Measurements from ENCODE around the gene SLC34A2.

The SLC34A2 gene

DNA sequence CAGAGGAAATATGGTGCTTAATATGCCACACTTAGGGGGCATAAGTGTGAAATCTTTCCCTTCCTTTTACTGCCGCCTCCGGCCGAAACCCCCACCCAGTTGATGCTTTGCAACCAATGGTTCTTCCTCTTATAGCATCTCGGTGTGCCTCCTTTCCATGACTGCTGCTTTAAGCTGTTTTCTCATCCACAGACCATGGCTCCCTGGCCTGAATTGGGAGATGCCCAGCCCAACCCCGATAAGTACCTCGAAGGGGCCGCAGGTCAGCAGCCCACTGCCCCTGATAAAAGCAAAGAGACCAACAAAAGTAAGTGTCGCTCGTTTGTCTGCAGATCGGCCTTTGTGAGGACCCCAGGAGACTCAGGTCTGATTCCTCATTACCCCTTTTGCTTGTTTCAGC, 6.7 kb downstream of the SLC34A2 start:
- no peak for TF ChIP-seq CTCF (IDR thresholded peaks at IDR 0.05; ENCODE audit: low read depth, low read length)
- DNase-seq (ENCODE audit: low read depth in 2 of 2), result no peak
- no peak overlapping the region for H3K4me3 ChIP-seq (replicated peaks in 1 of 2; ENCODE audit: low read depth in 2 of 2, low read length in 2 of 2)

- no peak overlapping the region for H3K4me3 ChIP-seq (replicated peaks in 1 of 2; ENCODE audit: low read depth in 2 of 2, low read length in 2 of 2)
- TF ChIP-seq CTCF (IDR thresholded peaks at IDR 0.05; ENCODE audit: low read depth, low read length), result no peak
Measured at GRCh38 chr4:25663781-25664180, 8.1 kb downstream of the SLC34A2 start.

GRCh38 chr4:25666031-25666630, 10.5 kb downstream of the SLC34A2 start:
- TF ChIP-seq CTCF (IDR thresholded peaks at IDR 0.05; ENCODE audit: low read depth, low read length), result no peak
- no peak for DNase-seq (ENCODE audit: low read depth in 2 of 2)
- no peak overlapping the region for H3K4me3 ChIP-seq (replicated peaks in 1 of 2; ENCODE audit: low read depth in 2 of 2, low read length in 2 of 2)

More at GRCh38 chr4:25663781-25664180, 8.1 kb downstream of the SLC34A2 start:
- DNase-seq (ENCODE audit: low read depth in 2 of 2), result no peak

DNA sequence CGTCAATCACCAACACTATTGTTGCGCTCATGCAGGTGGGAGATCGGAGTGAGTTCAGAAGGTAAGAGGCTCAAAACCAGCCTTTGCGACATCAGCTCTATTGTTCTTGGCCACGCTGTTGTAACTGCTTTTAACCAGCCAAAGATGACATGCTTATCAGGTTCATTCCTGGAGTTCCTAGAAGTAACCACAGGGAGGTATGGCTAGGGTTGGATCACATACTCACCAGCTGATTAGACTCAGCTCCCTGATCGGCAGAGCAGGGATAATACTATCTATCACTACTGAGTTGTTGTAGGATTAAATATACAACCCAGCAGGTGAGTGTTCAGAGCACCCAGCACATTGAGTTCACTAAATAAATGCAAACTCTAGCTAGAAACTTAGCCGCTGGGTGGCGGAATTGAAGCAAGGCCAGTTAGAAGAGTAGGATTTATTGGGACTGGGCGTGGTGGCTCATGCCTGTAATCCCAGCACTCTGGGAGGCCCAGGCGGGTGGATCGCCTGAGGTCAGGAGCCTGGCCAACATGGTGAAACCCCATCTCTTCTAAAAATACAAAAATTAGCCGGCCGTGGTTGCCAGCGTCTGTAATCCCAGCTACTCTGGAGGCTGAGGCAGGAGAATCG, 12.4 kb downstream of the SLC34A2 start:
- TF ChIP-seq CTCF (IDR thresholded peaks at IDR 0.05; ENCODE audit: low read depth, low read length), result no peak
- no peak for DNase-seq (ENCODE audit: low read depth in 2 of 2)
- H3K4me3 ChIP-seq (replicated peaks in 1 of 2; ENCODE audit: low read depth in 2 of 2, low read length in 2 of 2), result no peak overlapping the region

DNA sequence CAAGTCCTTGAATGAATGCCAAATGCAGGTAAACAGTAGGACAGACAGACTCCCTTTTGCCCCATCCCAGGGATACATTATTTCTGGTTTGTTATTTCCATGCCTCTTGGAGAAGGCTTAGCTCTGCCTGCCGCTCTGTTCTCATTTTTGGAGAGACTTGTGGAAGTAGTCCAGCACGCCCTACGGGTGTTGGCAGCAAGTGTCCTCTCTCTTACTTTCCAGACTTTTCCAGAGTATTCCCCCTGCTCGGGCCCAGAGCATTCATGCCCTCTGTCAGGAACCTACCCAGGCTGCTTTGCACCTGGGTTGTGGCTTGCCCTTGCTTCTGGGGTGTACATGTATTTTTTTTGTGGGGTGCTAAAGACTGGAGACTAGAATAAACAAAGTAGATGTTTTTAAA, 15.3 kb downstream of the SLC34A2 start:
- H3K4me3 ChIP-seq (replicated peaks in 1 of 2; ENCODE audit: low read depth in 2 of 2, low read length in 2 of 2), result no peak overlapping the region
- no peak for DNase-seq (ENCODE audit: low read depth in 2 of 2)
- TF ChIP-seq CTCF (IDR thresholded peaks at IDR 0.05; ENCODE audit: low read depth, low read length), result no peak

GRCh38 chr4:25672756-25673155, 17.1 kb downstream of the SLC34A2 start:
- no peak for DNase-seq (ENCODE audit: low read depth in 2 of 2)
- no peak for TF ChIP-seq CTCF (IDR thresholded peaks at IDR 0.05; ENCODE audit: low read depth, low read length)
- no peak overlapping the region for H3K4me3 ChIP-seq (replicated peaks in 1 of 2; ENCODE audit: low read depth in 2 of 2, low read length in 2 of 2)

DNA sequence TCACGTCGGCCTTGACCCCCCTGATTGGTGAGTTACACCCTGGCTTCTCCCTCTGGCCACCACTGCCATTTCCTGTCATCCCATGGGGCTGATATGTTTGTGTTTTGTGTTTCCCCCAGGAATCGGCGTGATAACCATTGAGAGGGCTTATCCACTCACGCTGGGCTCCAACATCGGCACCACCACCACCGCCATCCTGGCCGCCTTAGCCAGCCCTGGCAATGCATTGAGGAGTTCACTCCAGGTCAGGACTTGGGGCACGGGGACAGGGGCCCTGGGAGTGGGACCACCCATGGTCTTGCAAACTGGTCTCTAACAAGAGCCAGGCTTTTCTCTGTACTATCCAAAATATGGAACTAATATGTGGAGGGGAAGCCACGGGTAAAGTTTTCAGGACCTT, 18.7 kb downstream of the SLC34A2 start:
- DNase-seq (ENCODE audit: low read depth in 2 of 2), result no peak
- no peak for TF ChIP-seq CTCF (IDR thresholded peaks at IDR 0.05; ENCODE audit: low read depth, low read length)
- H3K4me3 ChIP-seq (replicated peaks in 1 of 2; ENCODE audit: low read depth in 2 of 2, low read length in 2 of 2), result no peak overlapping the region
